Stimulated activated naive CD8-positive, alpha-beta T cell treated with anti-CD3 and anti-CD28 coated beads, Interleukin-15, Interleukin-2, amounts not matched to agents 100 U/mL and 50 U/mL, for 24 hours (primary cell): Measurements from ENCODE around the gene F10.
"Not testable (repeated sequence)": the region's sequence is repeated elsewhere in the genome, so short reads cannot be mapped to it uniquely, and the experiment has no call there.

Source experiments
- ATAC-seq: fragments of 150-1000 bp; cut with Tn5 transposase; one replicate; pipeline ENCODE4 v1.10.0; 2021
- DNase-seq: peaks from one replicate; pipeline ENCODE4 v3.0.0; 2021

The F10 gene

GRCh38 chr13:113122550-113123225 lies at the start of gene F10:
Gene F10 (plus strand): TSS chr13:113122799. CDS start chr13:113122856, 57 bp downstream.
- DNase-seq, result no peak

GRCh38 chr13:113073942-113074341 lies 48.7 kb upstream of the F10 start:
- no peak for ATAC-seq

More at GRCh38 chr13:113122550-113123225, at the start of gene F10:
- no peak for ATAC-seq

GRCh38 chr13:113074401-113074800 lies 48.2 kb upstream of the F10 start:
- ATAC-seq, result no peak
- DNase-seq, result no peak

More at GRCh38 chr13:113073942-113074341, 48.7 kb upstream of the F10 start:
- DNase-seq, result no peak

- ATAC-seq, result no peak
- no peak for DNase-seq
Measured at GRCh38 chr13:113074876-113075275, 47.7 kb upstream of the F10 start.

GRCh38 chr13:113075711-113076110 lies 46.9 kb upstream of the F10 start:
- ATAC-seq (no peak), DNase-seq (no peak)

- ATAC-seq (no peak), DNase-seq (no peak)
Measured at GRCh38 chr13:113076681-113077401, 45.8 kb upstream of the F10 start.

GRCh38 chr13:113077566-113077952 lies 45.0 kb upstream of the F10 start:
- ATAC-seq (no peak), DNase-seq (no peak)

- ATAC-seq (no peak), DNase-seq (no peak)
Measured at GRCh38 chr13:113077953-113078901, 44.4 kb upstream of the F10 start.

GRCh38 chr13:113078902-113079780 lies 43.5 kb upstream of the F10 start:
- DNase-seq (no peak), ATAC-seq (no peak)

- DNase-seq, ATAC-seq: not testable (repeated sequence)
Measured at GRCh38 chr13:113079781-113080080, 42.9 kb upstream of the F10 start.

GRCh38 chr13:113080361-113080831 lies 42.2 kb upstream of the F10 start:
- no peak for DNase-seq
- no peak for ATAC-seq

- ATAC-seq, result no peak
- DNase-seq, result no peak
Measured at GRCh38 chr13:113080901-113081521, 41.6 kb upstream of the F10 start.

GRCh38 chr13:113082198-113083021 lies 40.2 kb upstream of the F10 start:
- DNase-seq (no peak), ATAC-seq (no peak)

GRCh38 chr13:113083022-113083373 lies 39.6 kb upstream of the F10 start:
- ATAC-seq, result no peak

GRCh38 chr13:113083402-113084061 lies 39.1 kb upstream of the F10 start:
- ATAC-seq (no peak), DNase-seq (no peak)

More at GRCh38 chr13:113083022-113083373, 39.6 kb upstream of the F10 start:
- DNase-seq, result no peak

- ATAC-seq, result no peak
Measured at GRCh38 chr13:113084094-113084942, 38.3 kb upstream of the F10 start.

GRCh38 chr13:113084943-113085540 lies 37.6 kb upstream of the F10 start:
- no peak for DNase-seq
- no peak for ATAC-seq

More at GRCh38 chr13:113084094-113084942, 38.3 kb upstream of the F10 start:
- DNase-seq, result no peak

GRCh38 chr13:113086031-113086750 lies 36.4 kb upstream of the F10 start:
- ATAC-seq, result no peak
- DNase-seq, result no peak
